HG03095 (cell line): ENCODE data around the gene KIF26B.
"Not testable (repeated sequence)": the region's sequence is repeated elsewhere in the genome, so short reads cannot be mapped to it uniquely, and the experiment has no call there.

ENCODE experiments used
- ATAC-seq: cut with Tn5 transposase; IDR thresholded peaks from one replicate; pipeline ENCODE4 v1.9.1; 2021; ENCODE audit warnings: moderate library complexity; ENCODE audit not compliant: unreplicated experiment

Gene KIF26B

DNA sequence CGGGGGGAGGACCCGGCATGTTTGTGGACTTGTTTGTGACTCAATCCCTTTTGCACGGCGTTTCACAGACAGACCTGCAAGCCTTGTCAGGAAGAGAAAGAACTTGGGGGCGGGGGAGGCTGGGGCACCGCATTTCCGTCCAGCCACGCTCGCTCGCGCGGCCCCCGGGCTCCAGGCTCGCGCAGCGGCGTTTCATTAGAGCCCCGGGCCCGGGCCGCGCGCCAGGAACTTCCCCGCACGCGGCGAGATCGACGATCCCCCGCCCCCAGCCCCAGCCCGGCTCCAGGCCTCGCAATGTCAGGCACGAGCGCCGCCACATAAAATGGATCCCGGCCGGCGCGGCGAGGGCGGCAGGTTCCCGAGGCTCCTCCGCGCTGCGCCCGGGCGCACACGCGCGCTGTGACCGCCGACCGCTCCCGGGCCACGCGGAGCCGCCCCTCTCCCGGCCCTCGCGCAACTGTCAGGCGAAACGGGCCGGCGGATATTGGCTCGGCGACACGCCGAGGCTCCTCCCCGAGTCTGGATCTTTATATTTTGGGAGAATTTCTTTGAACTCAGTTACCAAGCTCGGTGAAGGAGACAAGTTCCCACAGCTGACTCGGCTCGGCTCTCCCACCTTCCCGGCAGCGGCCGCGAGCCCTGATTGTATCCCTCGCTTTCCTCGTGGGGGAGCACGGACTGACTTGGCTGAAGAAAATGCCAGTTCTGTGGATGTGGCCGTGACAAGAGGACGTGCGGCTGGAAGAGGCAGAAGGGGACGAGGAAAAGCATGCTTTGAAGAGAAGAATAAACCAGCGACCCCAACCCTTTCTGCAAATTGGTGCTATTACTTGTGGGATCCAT is at the start of gene KIF26B:
KIF26B (plus strand) TSS at position 557 of the 843 bp plus-strand sequence. CDS start 440 bp downstream, outside the sequence.
- no peak for ATAC-seq

DNA sequence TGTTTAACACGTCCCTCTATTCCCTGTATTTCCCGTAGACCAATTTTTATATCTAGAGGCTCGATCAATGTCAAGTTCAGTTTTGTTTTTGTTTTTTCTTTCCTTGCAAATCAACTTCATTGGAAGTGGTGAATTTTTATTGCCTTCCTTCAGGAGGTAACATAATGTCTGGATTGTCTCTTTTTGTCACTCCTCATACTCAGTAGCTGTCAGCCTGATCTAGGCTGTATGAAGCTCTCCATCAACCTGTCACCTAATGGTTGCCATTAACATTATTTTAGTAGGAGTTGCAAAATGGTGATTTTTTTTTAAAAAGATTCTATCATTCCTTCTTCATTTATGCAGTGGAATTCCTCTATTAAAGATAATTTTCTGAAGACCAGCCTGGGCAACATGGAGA is 49.7 kb upstream of the KIF26B start:
- no peak for ATAC-seq

DNA sequence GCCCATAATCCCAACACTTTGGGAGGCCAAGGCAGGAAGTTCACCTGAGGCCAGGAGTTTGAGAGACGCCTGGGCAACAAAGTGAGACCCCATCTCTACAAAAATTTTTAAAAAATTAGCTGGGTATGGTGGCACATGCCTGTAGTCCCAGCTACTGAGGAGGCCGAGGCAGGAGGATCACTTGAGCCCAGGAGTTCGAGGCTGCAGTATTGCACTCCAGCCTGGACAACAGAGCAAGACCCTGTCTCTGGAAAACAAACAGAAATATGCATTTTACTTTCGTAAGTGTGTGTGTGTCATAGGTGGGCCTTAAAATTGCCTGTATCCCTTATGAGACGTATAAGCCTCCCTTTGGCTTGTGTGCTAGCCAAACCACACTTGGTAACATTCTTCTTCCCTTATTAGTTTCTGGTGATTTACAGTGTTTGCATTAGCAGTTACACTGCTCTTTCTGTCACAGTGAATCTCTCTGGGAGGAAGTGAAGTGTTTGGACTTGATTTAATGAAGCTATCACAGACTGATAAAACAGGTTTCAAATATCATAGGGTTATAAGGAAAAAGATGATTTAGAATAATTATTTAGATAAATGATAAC is 48.9 kb upstream of the KIF26B start:
- ATAC-seq = no peak

DNA sequence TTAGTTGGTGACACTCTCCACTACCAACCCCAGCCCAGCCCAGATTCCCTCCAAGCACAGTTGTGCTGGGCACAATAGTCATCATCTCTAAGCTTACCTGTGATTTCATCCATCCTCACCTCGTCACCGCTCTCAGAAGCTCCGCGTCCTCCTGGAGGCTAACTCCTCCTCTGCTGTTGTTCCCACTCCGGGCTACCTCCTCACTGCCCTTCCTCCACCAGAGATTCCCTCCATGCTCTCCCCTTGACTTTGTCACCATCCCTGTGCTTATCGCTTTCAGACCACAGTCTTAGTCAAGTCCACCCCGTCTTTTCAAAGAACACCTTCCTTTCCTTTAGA is 47.0 kb upstream of the KIF26B start:
- no peak for ATAC-seq

DNA sequence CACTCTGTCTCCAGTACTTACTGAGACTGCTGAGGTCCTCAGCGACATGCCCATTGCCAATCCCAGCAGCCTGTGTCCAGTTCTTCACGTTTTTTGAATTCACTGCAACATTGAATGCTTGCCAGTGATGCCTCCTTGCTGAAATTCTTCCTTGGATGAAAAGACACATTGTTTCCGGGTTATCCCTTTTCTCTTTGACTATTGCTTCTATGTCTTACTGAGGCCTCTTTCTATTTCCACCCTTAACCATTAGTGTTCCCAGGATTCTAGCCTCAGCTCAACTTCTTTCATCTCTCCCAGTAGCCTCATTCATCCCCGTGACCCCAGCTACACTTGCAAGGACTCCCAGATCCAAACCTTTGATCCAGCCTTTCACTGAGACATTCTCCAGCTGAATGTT is 46.5 kb upstream of the KIF26B start:
- no peak for ATAC-seq

DNA sequence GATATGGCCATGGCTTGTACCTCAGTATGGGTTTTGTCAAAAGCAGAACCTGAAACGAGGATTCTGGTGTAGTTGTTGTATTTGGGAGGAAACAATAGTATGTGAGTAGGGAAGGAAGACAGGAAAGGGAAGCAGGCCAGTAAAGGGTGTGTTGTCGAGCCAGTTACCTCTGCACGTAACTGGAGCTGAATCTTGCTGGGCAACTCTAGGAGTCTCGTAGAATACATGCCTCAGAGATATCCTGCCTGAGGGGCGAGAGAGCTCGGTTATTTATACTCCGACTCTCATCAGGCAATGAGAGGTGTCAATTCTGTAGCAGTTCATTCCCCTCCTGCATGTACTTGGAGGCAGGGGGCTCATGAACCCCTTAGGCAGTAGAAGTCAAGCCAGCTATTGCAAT is 45.9 kb upstream of the KIF26B start:
- ATAC-seq = no peak

DNA sequence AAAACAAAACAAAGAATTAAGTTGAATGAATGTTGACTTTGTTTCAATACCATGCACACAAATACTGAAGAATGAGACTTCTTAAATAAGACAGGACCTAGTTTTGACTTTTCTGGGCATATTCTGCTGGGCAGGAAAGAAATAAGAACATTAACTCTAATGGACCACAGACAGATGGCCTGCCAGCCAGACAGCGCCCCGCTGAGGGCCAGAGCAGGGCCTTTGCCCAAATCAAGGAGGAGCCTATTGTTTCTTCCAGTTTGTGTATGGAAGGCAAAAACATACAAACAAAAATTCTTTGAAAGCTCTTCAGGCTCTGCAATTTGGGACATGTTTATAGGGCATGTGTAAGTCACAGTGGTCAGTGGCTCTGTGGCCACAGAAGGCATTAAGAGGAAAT is 44.4 kb upstream of the KIF26B start:
- no peak for ATAC-seq

DNA sequence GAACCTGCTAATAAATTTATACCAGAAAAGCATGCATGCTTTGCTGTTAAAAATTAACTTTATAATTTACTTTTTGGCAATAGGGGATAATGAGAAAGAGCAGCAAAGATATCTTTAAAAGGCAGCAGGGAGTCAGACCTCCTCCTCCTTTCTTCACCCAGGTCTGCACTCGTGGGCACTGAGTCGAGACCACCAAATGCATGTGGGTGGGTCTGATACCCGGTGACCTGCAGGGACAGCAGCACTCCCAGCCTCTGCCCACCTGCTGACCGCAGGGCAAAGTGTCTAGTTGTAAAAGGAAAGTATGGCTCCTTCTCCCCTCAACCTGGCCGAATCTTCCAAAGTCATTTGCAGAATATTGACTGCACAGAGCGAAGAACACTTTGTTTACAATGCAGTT is 43.7 kb upstream of the KIF26B start:
- ATAC-seq = no peak

DNA sequence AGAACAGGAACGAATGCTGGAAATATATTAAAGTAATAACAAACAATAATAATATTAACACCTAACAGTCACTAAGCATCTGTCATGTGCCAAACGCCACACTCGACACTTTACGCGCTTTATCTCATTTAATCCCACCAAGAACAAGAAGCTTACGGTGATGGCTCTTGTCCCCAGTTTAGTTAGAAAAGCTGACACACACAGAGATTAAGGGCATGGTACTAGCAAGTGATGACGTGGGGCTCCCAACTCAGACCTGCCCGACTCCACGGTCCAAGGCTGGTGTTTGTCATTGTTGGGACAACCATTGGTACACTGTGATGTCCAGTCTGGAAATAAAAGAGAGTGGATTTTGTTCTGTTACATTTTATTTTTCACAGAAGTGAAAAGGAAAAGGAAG is 41.1 kb upstream of the KIF26B start:
- ATAC-seq = no peak

DNA sequence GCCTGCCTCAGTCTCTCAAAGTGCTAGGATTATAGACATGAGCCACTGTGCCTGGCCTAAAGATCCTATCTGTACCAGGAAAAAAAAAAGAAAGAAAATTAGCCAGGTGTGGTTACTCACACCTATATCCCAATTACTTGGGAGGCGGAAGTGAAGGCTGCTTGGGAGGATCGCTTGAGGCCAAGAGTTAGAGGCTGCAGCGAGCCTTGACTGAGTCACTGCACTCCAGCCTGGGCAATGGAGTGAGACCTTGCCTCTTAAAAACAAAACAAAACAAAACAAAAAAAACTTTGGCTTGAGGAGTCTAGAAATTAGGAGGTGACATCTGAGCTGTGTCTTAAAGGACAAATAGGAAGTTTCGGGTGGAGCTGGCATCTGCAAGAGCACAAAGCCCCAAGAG is 38.7 kb upstream of the KIF26B start:
- ATAC-seq = no peak

DNA sequence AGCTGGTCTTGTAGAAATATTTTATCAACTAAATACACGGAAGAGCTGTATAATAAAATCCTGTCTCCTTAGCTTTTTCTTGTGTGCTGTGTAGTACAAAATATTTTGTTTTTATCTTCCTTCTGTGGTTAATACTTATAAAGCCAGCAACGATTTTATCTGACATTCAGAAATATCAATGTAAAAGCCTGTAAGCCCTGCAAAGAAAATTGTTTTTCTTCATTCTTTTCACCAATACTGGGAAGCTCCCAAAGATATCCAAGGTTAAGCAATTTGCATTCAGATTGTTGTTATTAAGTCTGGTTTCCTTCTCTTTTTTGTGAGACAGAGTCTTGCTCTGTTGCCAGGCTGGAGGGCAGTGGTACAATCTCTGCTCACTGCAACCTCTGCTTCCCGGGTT is 38.0 kb upstream of the KIF26B start:
- ATAC-seq = no peak

DNA sequence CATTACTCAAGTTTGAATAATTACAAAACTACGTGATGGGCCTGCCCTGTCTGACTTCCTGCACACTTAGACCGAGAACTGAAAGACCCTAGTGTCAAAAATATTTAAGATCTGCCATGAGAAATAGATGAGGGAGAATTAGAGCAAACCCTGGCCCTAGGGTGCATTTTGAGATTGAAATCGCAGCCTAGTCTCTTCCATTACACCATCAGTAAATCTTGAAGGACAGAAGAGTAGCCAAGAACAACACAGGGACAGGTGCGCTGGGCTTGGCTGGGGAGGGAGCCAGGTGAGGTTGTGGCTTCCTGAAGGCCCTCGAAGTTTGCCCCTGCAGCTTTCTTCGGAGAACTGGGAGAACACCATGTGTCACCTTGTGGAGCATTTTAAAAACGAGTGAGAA is 36.7 kb upstream of the KIF26B start:
- ATAC-seq = no peak

DNA sequence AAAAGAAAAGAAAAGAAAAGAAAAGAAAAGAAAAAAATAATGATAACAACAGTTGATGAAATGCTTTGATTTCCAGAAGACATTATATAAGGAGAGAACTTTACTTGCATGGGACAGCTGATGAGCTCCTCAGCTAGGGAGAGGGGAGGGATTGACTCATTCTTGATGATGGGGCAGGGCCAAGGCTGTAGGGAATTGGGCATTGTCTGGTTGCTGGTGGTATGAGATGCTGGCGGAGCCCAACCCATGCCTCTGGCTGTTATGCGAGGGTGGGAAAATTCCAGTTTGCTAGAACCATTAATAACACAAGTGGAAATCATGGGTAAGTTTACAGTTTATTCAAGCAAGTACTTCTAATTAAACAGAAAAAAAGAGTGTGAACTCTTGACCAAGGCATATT is 36.0 kb upstream of the KIF26B start:
- no peak for ATAC-seq

DNA sequence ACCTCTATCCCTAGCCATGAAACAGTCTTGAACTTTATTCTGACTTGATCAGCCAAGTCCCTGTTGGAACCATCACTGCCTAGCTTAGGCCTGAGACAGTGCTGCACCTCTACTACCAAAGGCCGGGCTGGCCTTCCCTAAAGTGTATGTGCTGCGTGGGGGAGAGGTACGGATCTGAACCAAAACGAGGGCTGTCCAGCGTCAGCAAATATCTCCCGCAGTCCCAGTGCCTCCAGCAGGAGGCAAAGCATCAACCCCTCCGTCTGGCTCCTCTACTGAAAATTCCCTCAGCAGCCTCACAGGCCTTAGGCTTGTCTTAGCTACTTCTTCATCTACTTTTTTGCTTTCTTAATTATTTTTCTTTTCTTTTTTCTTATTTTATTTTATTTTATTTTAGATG is 33.3 kb upstream of the KIF26B start:
- no peak for ATAC-seq

DNA sequence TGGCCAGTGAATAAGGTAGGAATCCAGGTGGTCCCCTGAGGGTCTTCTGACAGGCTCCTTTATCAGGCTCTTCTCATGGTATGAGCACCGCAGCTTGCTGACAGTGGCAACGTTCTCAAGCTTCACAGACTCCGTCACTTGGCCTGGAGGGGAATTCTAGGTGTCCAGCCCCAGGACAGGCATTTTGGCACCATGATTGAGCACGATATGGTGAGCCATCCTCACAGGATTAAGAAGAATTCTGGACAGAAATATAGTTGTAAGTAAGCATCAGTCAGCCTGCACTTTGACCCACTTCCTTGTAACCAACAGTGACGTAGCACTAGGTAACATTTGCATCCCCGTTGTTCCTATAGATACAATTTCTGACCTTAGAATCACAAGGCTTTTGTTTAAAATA is 30.5 kb upstream of the KIF26B start:
- no peak for ATAC-seq

DNA sequence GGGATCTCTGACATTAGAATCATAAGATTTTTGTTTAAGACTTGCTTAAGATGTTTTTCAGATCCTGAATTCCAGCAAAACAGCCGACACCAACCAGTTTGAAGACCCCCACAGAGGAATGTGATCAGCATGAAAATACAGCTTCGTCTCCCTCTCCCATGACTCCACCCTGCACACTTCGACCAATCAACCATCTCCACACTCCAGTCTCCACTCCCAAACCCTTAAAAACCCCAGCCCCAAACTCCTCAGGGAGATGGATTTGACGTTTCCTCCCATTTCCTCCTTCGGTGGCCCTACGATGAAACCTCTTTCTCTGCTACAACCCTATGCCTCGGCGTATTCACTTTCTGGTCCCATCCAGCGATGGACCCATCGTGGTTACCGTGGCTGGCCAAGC is 30.1 kb upstream of the KIF26B start:
- no peak for ATAC-seq

DNA sequence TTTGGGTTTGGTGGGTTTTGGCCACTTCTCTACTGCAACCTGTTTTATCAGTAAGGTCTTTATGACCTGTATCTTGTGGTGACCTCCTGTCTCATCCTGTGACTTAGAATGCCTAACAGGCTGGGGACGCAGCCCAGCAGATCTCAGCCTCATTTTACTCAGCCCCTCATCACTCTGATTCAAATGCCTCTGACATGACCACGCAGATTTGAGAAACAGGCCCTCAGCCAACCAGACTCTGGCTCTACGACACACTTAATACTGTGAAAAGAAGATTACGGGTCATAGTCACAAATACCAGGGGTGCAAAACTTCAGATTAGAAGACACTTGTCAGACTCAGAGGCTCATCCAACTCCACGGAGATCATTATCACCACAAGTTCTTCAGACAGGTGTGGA is 28.3 kb upstream of the KIF26B start:
- no peak for ATAC-seq

DNA sequence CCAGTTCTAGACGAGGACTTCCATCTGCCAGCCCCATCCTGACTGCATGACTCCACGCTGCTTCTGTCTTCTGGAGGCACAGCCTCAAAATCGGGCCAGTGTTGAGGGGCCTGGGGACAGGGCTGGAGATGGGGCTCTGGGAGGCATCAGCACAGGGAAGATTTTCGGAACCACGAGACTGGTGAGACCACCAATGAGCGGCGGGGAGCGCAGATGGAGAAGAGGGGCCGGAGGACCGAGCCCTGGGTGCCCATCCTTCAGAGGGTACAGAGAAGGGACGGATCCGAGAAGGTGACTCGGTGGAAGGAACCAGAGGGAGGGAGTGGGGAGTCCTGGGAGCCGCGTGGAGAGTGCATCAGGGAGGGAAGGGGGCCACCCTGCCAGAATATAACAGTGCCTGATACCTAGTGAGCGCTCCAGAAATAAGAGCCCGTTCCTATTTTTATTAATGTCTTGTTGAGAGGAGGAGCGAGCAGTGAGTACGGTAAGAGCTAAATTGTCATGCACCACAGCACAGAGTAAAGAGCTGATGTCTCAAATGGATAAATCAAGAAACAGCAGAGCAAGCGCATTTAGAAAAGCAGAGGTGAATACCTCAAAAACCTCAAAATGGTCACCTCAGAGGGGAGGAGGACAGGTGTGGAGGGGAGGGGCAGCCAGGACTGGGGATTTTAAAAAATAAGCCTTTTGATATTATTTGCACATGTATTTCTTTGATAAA is 26.2 kb upstream of the KIF26B start:
- ATAC-seq = no peak

DNA sequence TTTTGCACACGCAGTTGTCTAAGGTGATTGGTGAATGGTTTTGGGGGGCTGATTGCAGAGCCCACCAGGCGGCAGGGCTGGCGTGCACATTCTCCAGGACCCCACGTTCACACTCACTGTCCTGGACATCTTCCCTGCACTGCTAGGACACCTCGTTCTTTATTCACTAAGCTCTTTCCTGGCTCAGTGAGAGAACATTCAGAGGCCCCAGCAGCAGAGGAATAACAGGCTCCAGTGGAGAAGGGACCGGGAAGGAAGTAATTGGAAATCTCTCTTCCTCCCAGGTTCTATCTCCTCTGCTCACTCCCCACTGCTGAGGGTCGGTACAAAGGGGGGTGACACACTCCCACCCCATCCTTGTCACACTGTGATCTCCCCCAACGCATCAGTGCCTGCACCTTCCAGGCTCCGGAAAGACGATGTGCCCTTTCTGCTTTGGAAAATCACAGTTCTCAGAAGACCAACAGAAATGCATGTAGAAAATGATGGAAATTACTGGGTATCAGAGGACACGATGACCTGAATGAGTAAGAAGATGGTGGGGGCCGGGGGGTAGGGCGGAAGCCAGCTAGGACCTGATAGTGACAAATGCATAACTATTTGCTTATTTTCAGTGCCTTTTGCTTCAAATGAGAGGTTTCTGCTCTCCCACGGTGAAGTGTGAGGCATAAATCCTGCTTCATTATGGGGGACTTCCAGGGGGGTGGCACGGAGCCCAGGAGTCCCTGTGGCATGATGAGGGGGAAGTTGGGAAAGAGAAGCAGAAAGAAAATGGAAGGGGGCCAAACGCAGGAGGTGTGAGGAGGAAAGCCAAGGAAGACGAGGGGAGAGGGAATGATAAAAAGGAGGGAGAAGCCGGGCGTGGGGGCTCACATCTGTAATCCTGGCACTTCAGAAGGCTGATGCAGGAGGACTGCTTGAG is 25.2 kb upstream of the KIF26B start:
- no peak for ATAC-seq

DNA sequence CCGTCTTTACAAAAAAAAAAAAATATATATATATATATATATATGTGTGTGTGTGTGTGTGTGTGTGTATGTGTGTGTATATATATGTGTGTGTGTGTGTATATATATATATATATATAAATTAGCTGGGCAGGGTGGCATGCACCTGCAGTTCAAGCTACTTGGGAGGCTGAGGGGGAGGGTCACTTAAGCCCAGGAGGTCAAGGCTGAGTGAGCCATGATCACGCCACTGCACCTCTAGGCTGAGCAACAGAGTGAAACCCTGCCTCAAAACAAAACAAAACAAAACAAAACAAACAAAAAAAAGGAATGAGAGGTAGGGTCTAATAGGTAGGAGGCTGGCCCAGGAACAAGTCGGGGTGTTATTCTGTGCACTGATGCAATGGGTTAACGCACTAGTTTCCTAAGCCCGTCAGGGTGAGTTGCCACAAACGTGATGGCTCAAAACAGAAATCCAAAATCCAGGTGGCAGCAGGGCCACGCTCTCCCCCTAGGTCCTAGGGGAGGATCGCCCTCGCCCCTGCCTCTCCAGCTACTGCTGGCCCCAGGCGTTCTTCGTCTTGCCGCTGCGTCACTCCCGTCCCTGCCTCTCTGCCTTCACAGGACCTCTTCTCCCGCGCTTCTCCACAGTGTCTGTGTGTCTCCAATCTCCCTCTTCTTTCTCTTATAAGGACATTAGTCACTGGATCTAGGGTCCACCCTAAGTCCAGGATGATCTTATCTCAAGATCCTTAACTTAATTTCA is 24.3 kb upstream of the KIF26B start:
- ATAC-seq = not testable (repeated sequence)

DNA sequence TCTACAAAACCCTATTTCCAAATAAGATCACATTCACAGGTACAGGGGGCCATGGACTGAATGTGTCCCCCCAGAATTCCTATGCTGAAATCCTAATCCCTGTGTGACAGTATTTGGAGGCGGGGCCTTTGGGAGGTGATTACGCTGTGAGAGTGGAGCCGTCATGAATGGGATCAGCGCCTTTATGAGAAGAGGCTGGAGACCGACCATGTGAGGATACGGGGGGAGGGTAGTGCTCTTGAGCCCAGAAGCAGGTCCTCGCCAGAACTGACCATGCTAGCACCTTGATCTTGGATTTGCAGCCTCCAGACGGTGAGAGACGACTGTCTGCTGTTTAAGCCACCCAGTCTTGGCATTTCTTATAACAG is 23.8 kb upstream of the KIF26B start:
- no peak for ATAC-seq
